HepG2 (cell line): ENCODE results near the gene MLLT11. TPM values are rescaled to one million over a fixed set of nuclear protein-coding genes. Genes with fewer than 3 reads are reported as not detected.

Experiments
- ATAC-seq: fragments of 200-7000 bp; cut with Tn5 transposase; 3 replicates; pipeline ENCODE4 v1.9.1; 2020; ENCODE audit warnings: mild to moderate bottlenecking, moderate library complexity
- BruUV-seq: library from RNA; stranded (reverse); fragments of 400-500 nt; replicated peaks from 2 replicates; lab custom pipeline; 2021; lab: Mats Ljungman, UMichigan
- CTCF ChIA-PET: fragments of 300-600 bp; formaldehyde crosslinking; extraction: SDS; loops from one replicate; lab custom pipeline; 2021; ENCODE audit warnings: low total read pairs, inconsistent platforms, low intra/inter-chr PET ratio; lab: Yijun Ruan, JAX
- POLR2A ChIA-PET: fragments of 350-600 bp; sonication (Branson Sonifier 250); formaldehyde crosslinking; loops from one replicate; lab custom pipeline; 2020; ENCODE audit warnings: antibody characterized with exemption, inconsistent platforms; lab: Yijun Ruan, JAX
- DNase-seq: peaks from one replicate; pipeline ENCODE4 v3.0.0-alpha.2; 2015; ENCODE audit warnings: low spot score
- FAIRE-seq: peaks from 3 replicates; lab custom pipeline; 2011; peaks lifted over from hg19 to GRCh38; lab: Jason Lieb, UNC
- H2AFZ ChIP-seq: one replicate; pipeline ENCODE4 v1.6.1; 2011; ENCODE audit warnings: low read length, inconsistent platforms
- H3K27ac ChIP-seq: fragments of 300-600 bp; 3 replicates; pipeline ENCODE4 v1.8.0; 2011; ENCODE audit warnings: mixed run types, mild to moderate bottlenecking, mixed read lengths, low read length, inconsistent platforms; ENCODE audit not compliant: insufficient read depth; ENCODE audit errors: extremely low read length
- H3K27me3 ChIP-seq, 2 experiments: fragments of 200-600 bp in 1 of 2; 2 replicates in 1 of 2; 3 replicates in 1 of 2; pipeline versions ENCODE4 v1.6.0 to v1.8.0; 2011; ENCODE audit warnings: low read length in 2 of 2, mild to moderate bottlenecking in 2 of 2, moderate library complexity in 2 of 2, inconsistent platforms in 1 of 2; ENCODE audit not compliant: insufficient read depth in 2 of 2, control insufficient read depth in 1 of 2
- H3K36me3 ChIP-seq, 2 experiments: fragments of 200-600 bp in 1 of 2; replicated peaks in 1 of 2; 2 replicates in 1 of 2; 3 replicates in 1 of 2; pipeline versions ENCODE4 v1.5.1 to v1.8.0; 2011; ENCODE audit warnings: low read length in 2 of 2, inconsistent platforms in 1 of 2; ENCODE audit not compliant: insufficient read depth in 2 of 2, control insufficient read depth in 1 of 2
- H3K4me1 ChIP-seq: 2 replicates; pipeline ENCODE4 v1.5.1; 2012; ENCODE audit warnings: low read length, inconsistent platforms; ENCODE audit not compliant: insufficient read depth
- H3K4me2 ChIP-seq: 2 replicates; pipeline ENCODE4 v1.6.0; 2011; ENCODE audit warnings: low read depth, low read length, inconsistent platforms
- H3K4me3 ChIP-seq, 3 experiments: fragments of 200-600 bp in 1 of 3; sonication (generic), shearing (Covaris generic) in 1 of 3; replicated peaks in 1 of 3; 2 replicates each; pipeline ENCODE4 v1.5.1; 2011 to 2016; ENCODE audit warnings: low read length in 3 of 3, inconsistent platforms in 2 of 3, low read depth in 2 of 3, mild to moderate bottlenecking in 2 of 3, control low read depth in 1 of 3, mixed read lengths in 1 of 3; ENCODE audit not compliant: insufficient read depth in 1 of 3
- H3K79me2 ChIP-seq: one replicate; pipeline ENCODE4 v1.6.1; 2011; ENCODE audit warnings: low read length, inconsistent platforms; ENCODE audit not compliant: insufficient read depth
- H3K9ac ChIP-seq: 2 replicates; pipeline ENCODE4 v1.6.0; 2011; ENCODE audit warnings: mild to moderate bottlenecking, low read depth, low read length, inconsistent platforms; ENCODE audit not compliant: insufficient read depth
- H3K9me3 ChIP-seq: 2 replicates; pipeline ENCODE4 v1.5.1; 2012; ENCODE audit warnings: mild to moderate bottlenecking, low read length
- H4K20me1 ChIP-seq: 2 replicates; pipeline ENCODE4 v1.6.0; 2011; ENCODE audit warnings: inconsistent platforms, mild to moderate bottlenecking, low read length, moderate library complexity; ENCODE audit not compliant: insufficient read depth
- AFF4 ChIP-seq: sonication (generic); formaldehyde crosslinking; IDR thresholded peaks from 2 replicates; pipeline ENCODE4 v1.4.0; 2020; ENCODE audit warnings: missing genetic modification reagents
- AHDC1 ChIP-seq: sonication (generic); formaldehyde crosslinking; IDR thresholded peaks from 2 replicates; pipeline ENCODE4 v1.5.1; 2020; ENCODE audit warnings: mild to moderate bottlenecking, missing genetic modification reagents, borderline replicate concordance
- CCAR2 ChIP-seq: fragments of 200-400 bp; formaldehyde crosslinking; optimal IDR thresholded peaks from 2 replicates; pipeline ENCODE3; 2018; ENCODE audit warnings: low read depth, mild to moderate bottlenecking, low read length, moderate library complexity
- DNMT3B ChIP-seq: conservative IDR thresholded peaks from 2 replicates; pipeline ENCODE4 v1.6.1; 2016; ENCODE audit warnings: missing biosample characterization, control low read depth
- MAZ ChIP-seq, 2 experiments: sonication (generic) in 1 of 2; formaldehyde crosslinking in 1 of 2; IDR thresholded peaks; 2 replicates each; pipeline versions ENCODE4 v1.5.0 to v1.6.1; 2012 to 2020; ENCODE audit warnings: low read depth in 2 of 2, mild to moderate bottlenecking in 2 of 2, borderline replicate concordance in 1 of 2, improper control_type of control experiment in 1 of 2, low read length in 1 of 2, missing genetic modification reagents in 1 of 2, moderate library complexity in 1 of 2
- RFX3 ChIP-seq: IDR thresholded peaks from 2 replicates; pipeline ENCODE4 v1.6.1; 2016; ENCODE audit warnings: missing biosample characterization, missing genetic modification reagents
- SP1 ChIP-seq, 2 experiments: fragments of 450-650 bp in 1 of 2; sonication (generic) in 1 of 2; formaldehyde crosslinking in 1 of 2; IDR thresholded peaks; 2 replicates each; pipeline versions ENCODE4 v1.4.0 to v1.6.1; 2016 to 2020; ENCODE audit warnings: missing genetic modification reagents in 1 of 2
- SP140L ChIP-seq: sonication (generic); formaldehyde crosslinking; IDR thresholded peaks from 2 replicates; pipeline ENCODE4 v1.4.0; 2020; ENCODE audit warnings: missing genetic modification reagents, borderline replicate concordance
- ZFP41 ChIP-seq: sonication (generic); formaldehyde crosslinking; IDR thresholded peaks from 2 replicates; pipeline ENCODE4 v1.4.0; 2020; ENCODE audit warnings: mild to moderate bottlenecking, missing genetic modification reagents, borderline replicate concordance
- ZNF605 ChIP-seq: sonication (generic); formaldehyde crosslinking; IDR thresholded peaks from 2 replicates; pipeline ENCODE4 v1.8.0; 2022; ENCODE audit warnings: mild to moderate bottlenecking, missing genetic modification reagents
- ZNF615 ChIP-seq: sonication (generic); formaldehyde crosslinking; IDR thresholded peaks from 2 replicates; pipeline ENCODE4 v1.5.0; 2020; ENCODE audit warnings: mild to moderate bottlenecking, missing genetic modification reagents, borderline replicate concordance
- ZNF883 ChIP-seq: sonication (generic); formaldehyde crosslinking; IDR thresholded peaks from 2 replicates; pipeline ENCODE4 v1.5.1; 2020; ENCODE audit warnings: mild to moderate bottlenecking, missing genetic modification reagents; ENCODE audit errors: not compliant biosample characterization
- WGBS: methylation state at CpG from one replicate; pipeline ENCODE4 v1.1.6; 2017; ENCODE audit warnings: low lambda C conversion rate; 5-methylcytosine and 5-hydroxymethylcytosine counted together
- in situ Hi-C: cut with HindIII; loops from 2 replicates; pipeline ENCODE4 v1.10.0; 2017; ENCODE audit warnings: low pct_unique_long_range_greater_than_20kb; ENCODE audit not compliant: extremely low pct_ligation_motif_present
- intact Hi-C: fragments of 100-400 bp; cut with micrococcal nuclease; formaldehyde crosslinking; loops from one replicate; pipeline ENCODE4 v1.10.0; 2022; ENCODE audit not compliant: unreplicated experiment
- polyA plus RNA-seq, 8 experiments: library from polyadenylated mRNA; depleted of rRNA in 3 of 8; stranded (reverse) in 7 of 8; unstranded in 1 of 8; fragments of >200 nt; fragmentation: Illumina TruSeq in 4 of 8; extraction: Trizol in 4 of 8; gene quantifications; 2 replicates each; pipeline versions ENCODE4 v1.2.1 to v1.2.3, GENCODE V29; 2011 to 2016; ENCODE audit warnings: low read depth in 4 of 8, missing spikeins in 1 of 8, mixed read lengths in 1 of 8; ENCODE audit not compliant: insufficient read depth in 1 of 8
- total RNA-seq, 5 experiments: library from RNA; depleted of rRNA; stranded (reverse); fragments of >200 nt; fragmentation: Illumina TruSeq; extraction: Trizol; gene quantifications; 2 replicates each; pipeline ENCODE4 v1.2.3, GENCODE V29; 2016; ENCODE audit warnings: low read depth in 1 of 5

The MLLT11 gene
- total and polyA plus RNA-seq, 2 of the 13 experiments (the other 11 are each of a cell fraction or from before 2014, with no cell fraction given), result 0.21 to 0.22 TPM

GRCh38 chr1:151039521-151039920 is 20.7 kb upstream of the MLLT11 start (continued):
- no peak for TF ChIP-seq AHDC1 (CRISPR knock-in tag)
- no peak for TF ChIP-seq ZNF615 (CRISPR knock-in tag)
- TF ChIP-seq DNMT3B (CRISPR knock-in tag), result no peak
- TF ChIP-seq CCAR2, result no peak
- TF ChIP-seq ZNF883 (CRISPR knock-in tag), result no peak
- TF ChIP-seq SP140L, result no peak

GRCh38 chr1:151043163-151043562 is 17.0 kb upstream of the MLLT11 start:
- CTCF ChIA-PET, result no interaction called here
- BruUV-seq, result no TSS peak
- TF ChIP-seq AFF4 (CRISPR knock-in tag), result no peak
- no peak for TF ChIP-seq ZFP41
- TF ChIP-seq ZNF605 (CRISPR knock-in tag), result no peak
- no peak for TF ChIP-seq RFX3 (CRISPR knock-in tag)
- TF ChIP-seq MAZ (IDR thresholded peaks at IDR 0.05; ENCODE audit: borderline replicate concordance, low read depth, low read length), result no peak
- no peak for TF ChIP-seq MAZ (CRISPR knock-in tag; IDR thresholded peaks at IDR 0.05; ENCODE audit: low read depth)
- no peak for TF ChIP-seq SP1 (IDR thresholded peaks at IDR 0.05)
- no peak for TF ChIP-seq SP1 (CRISPR knock-in tag; IDR thresholded peaks at IDR 0.05)

More at GRCh38 chr1:151043163-151043562, 17.0 kb upstream of the MLLT11 start:
- WGBS, result 79% methylated on average over 1 of the region's 1 CpG
- no peak overlapping the region for H2AFZ ChIP-seq
- POLR2A ChIA-PET, result interaction anchor here (0.6 to 1.6 kb wide), 2 partner anchors 15 to 16 kb away, joined by 3 to 6 read pairs; partner anchors contain the start of gene CDC42SE1
- no peak overlapping the region for H3K27ac ChIP-seq
- in situ Hi-C loops, result no loop called here
- H3K9me3 ChIP-seq, result no peaks in the 10 kb centered on the region
- H3K27me3 ChIP-seq, result no peaks in the 10 kb centered on the region
- peaks cover 7% of the 10 kb centered on the region; the same call in 1 of the 2 replicates for H3K4me1 ChIP-seq
- DNase-seq (no peak), ATAC-seq (no peak), FAIRE-seq (no peak)
- no peak overlapping the region for H3K9ac ChIP-seq
- H4K20me1 ChIP-seq, result no peaks in the 10 kb centered on the region
- no peaks in the 10 kb centered on the region for H3K36me3 ChIP-seq
- H3K4me2 ChIP-seq, result no peak overlapping the region
- intact Hi-C loops, result no loop called here
- no peaks in the 10 kb centered on the region for H3K79me2 ChIP-seq
- H3K4me3 ChIP-seq, result no peak overlapping the region
